ENCODE measurements around the gene DPP6. TPM values are rescaled to one million over a fixed set of nuclear protein-coding genes. Genes with fewer than 3 reads are reported as not detected.

Gene DPP6
- total RNA-seq, 1 experiment from 2014 or later, result not detected

- Histone ChIP-seq H3K36me3 (ENCODE audit: low read depth, low read length) (no peaks in the 10 kb centered on the region), H3K9me3 (ENCODE audit: low read length) (no peaks in the 10 kb centered on the region), H4K20me1 (ENCODE audit: low read length) (no peaks in the 10 kb centered on the region), H2AFZ (ENCODE audit: low read length) (no peak overlapping the region), H3F3A (ENCODE audit: low read length, unreplicated experiment) (no peaks in the 10 kb centered on the region), H3K4me1 (ENCODE audit: insufficient read depth, low read length) (no peaks in the 10 kb centered on the region), H3K79me2 (ENCODE audit: low read length) (no peaks in the 10 kb centered on the region), H3K9ac (ENCODE audit: low read length) (no peak overlapping the region), H3K27ac (ENCODE audit: low read length) (no peak overlapping the region), H3K27me3 (ENCODE audit: low read length) (no peaks in the 10 kb centered on the region), H3K4me3 (ENCODE audit: low read length) (no peak overlapping the region), H3K9me2 (replicated peaks; ENCODE audit: low read length) (no peaks in the 10 kb centered on the region), H3K4me2 (ENCODE audit: low read length) (no peak overlapping the region)
- ATAC-seq, result no peak
- intact Hi-C loops (cut with micrococcal nuclease), result no loop called here
- POLR2A ChIA-PET (ENCODE audit: unreplicated experiment), result interaction anchor here (0.6 kb wide), 1 partner anchor 94 kb away, joined by 8 read pairs; no protein-coding TSS in a partner anchor
- no TSS peak for BruUV-seq (replicated peaks)
- CTCF ChIA-PET, result no interaction called here
- no peak for DNase-seq
- TF ChIP-seq EZH2 (IDR thresholded peaks at IDR 0.05; ENCODE audit: low read length, unreplicated experiment), result no peak
- TF ChIP-seq, protein P1, sequence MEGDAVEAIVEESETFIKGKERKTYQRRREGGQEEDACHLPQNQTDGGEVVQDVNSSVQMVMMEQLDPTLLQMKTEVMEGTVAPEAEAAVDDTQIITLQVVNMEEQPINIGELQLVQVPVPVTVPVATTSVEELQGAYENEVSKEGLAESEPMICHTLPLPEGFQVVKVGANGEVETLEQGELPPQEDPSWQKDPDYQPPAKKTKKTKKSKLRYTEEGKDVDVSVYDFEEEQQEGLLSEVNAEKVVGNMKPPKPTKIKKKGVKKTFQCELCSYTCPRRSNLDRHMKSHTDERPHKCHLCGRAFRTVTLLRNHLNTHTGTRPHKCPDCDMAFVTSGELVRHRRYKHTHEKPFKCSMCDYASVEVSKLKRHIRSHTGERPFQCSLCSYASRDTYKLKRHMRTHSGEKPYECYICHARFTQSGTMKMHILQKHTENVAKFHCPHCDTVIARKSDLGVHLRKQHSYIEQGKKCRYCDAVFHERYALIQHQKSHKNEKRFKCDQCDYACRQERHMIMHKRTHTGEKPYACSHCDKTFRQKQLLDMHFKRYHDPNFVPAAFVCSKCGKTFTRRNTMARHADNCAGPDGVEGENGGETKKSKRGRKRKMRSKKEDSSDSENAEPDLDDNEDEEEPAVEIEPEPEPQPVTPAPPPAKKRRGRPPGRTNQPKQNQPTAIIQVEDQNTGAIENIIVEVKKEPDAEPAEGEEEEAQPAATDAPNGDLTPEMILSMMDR (conservative IDR thresholded peaks at IDR 0.05; ENCODE audit: low read depth, low read length), result no peak
- no peak for TF ChIP-seq EZH2phosphoT487 (IDR thresholded peaks at IDR 0.05; ENCODE audit: borderline replicate concordance, low read length)
Measured at GRCh38 chr7:154628556-154628955, 576.4 kb downstream of the DPP6 start.

DNA sequence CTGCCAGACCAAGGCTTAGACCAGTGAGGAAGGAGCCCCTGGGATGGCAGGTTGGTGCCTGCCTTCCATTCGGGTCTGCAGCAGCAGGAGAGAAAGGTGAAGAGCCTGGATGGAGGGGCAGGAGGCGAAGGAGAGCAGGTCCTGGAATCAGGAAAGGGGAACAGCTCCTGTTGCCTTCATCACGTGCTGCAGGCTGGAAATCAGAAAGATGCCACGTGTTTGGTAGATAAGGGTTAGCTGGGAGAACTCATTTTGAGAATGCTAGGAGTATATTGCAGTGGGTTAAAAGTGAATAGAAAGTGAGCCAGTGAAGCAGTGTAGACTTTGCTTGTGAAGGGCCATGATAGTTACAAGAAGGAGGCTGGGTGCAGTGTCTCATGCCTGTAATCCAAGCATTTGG is 579.0 kb downstream of the DPP6 start:
- ATAC-seq (no peak), DNase-seq (no peak)
- ChIA-PET CTCF (no interaction called here), POLR2A (ENCODE audit: unreplicated experiment) (no interaction called here)
- no peak overlapping the region for H3K9ac ChIP-seq (ENCODE audit: low read length)
- H3K79me2 ChIP-seq (ENCODE audit: low read length), result no peaks in the 10 kb centered on the region
- BruUV-seq (replicated peaks), result no TSS peak
- no peaks in the 10 kb centered on the region for H3K36me3 ChIP-seq (ENCODE audit: low read depth, low read length)
- no peak overlapping the region for H2AFZ ChIP-seq (ENCODE audit: low read length)
- no peak overlapping the region for H3K4me3 ChIP-seq (ENCODE audit: low read length)
- H3K27ac ChIP-seq (ENCODE audit: low read length), result no peak overlapping the region
- H3F3A ChIP-seq (ENCODE audit: low read length, unreplicated experiment), result no peaks in the 10 kb centered on the region
- no peaks in the 10 kb centered on the region for H3K4me1 ChIP-seq (ENCODE audit: insufficient read depth, low read length)
- H3K27me3 ChIP-seq (ENCODE audit: low read length), result no peaks in the 10 kb centered on the region
- no peaks in the 10 kb centered on the region for H3K9me2 ChIP-seq (replicated peaks; ENCODE audit: low read length)
- TF ChIP-seq, protein P1 (conservative IDR thresholded peaks at IDR 0.05; ENCODE audit: low read depth, low read length), result no peak
- TF ChIP-seq EZH2 (IDR thresholded peaks at IDR 0.05; ENCODE audit: low read length, unreplicated experiment) (no peak), EZH2phosphoT487 (IDR thresholded peaks at IDR 0.05; ENCODE audit: borderline replicate concordance, low read length) (no peak)
- no peak overlapping the region for H3K4me2 ChIP-seq (ENCODE audit: low read length)
- intact Hi-C loops (cut with micrococcal nuclease), result no loop called here
- no peaks in the 10 kb centered on the region for H3K9me3 ChIP-seq (ENCODE audit: low read length)
- no peaks in the 10 kb centered on the region for H4K20me1 ChIP-seq (ENCODE audit: low read length)

- no peak overlapping the region for H3K27ac ChIP-seq (ENCODE audit: low read length)
- no peaks in the 10 kb centered on the region for H3K9me2 ChIP-seq (replicated peaks; ENCODE audit: low read length)
- H3K9me3 ChIP-seq (ENCODE audit: low read length), result no peaks in the 10 kb centered on the region
- DNase-seq (no peak), ATAC-seq (no peak)
- CTCF ChIA-PET, result no interaction called here
- intact Hi-C loops (cut with micrococcal nuclease), result no loop called here
- no peaks in the 10 kb centered on the region for H3F3A ChIP-seq (ENCODE audit: low read length, unreplicated experiment)
- TF ChIP-seq EZH2 (IDR thresholded peaks at IDR 0.05; ENCODE audit: low read length, unreplicated experiment) (no peak), EZH2phosphoT487 (IDR thresholded peaks at IDR 0.05; ENCODE audit: borderline replicate concordance, low read length) (no peak)
- TF ChIP-seq, protein P1 (conservative IDR thresholded peaks at IDR 0.05; ENCODE audit: low read depth, low read length), result no peak
- no peaks in the 10 kb centered on the region for H3K27me3 ChIP-seq (ENCODE audit: low read length)
- no peak overlapping the region for H3K4me3 ChIP-seq (ENCODE audit: low read length)
- POLR2A ChIA-PET (ENCODE audit: unreplicated experiment), result no interaction called here
- no peaks in the 10 kb centered on the region for H3K4me1 ChIP-seq (ENCODE audit: insufficient read depth, low read length)
- no peaks in the 10 kb centered on the region for H4K20me1 ChIP-seq (ENCODE audit: low read length)
- H2AFZ ChIP-seq (ENCODE audit: low read length), result no peak overlapping the region
- no TSS peak for BruUV-seq (replicated peaks)
- no peaks in the 10 kb centered on the region for H3K79me2 ChIP-seq (ENCODE audit: low read length)
- no peak overlapping the region for H3K4me2 ChIP-seq (ENCODE audit: low read length)
- no peak overlapping the region for H3K9ac ChIP-seq (ENCODE audit: low read length)
- H3K36me3 ChIP-seq (ENCODE audit: low read depth, low read length), result no peaks in the 10 kb centered on the region
Measured at GRCh38 chr7:154633641-154634040, 581.4 kb downstream of the DPP6 start.
